SK-N-SH (cell line): ENCODE results near the gene FAM180B.

Source experiments
- CTCF ChIP-seq: fragments of 200-600 bp; sonication (generic); IDR thresholded peaks from 2 replicates; pipeline ENCODE4 v1.6.1; 2017; ENCODE audit warnings: antibody characterized with exemption, mild to moderate bottlenecking, moderate library complexity
- EP300 ChIP-seq, 2 experiments: IDR thresholded peaks; 2 replicates each; pipeline versions ENCODE4 v1.4.0 to v1.6.1; 2012; ENCODE audit warnings: borderline replicate concordance in 1 of 2, low read depth in 1 of 2, low read length in 1 of 2
- FOXM1 ChIP-seq: IDR thresholded peaks from 2 replicates; pipeline ENCODE4 v1.4.0; 2012; ENCODE audit warnings: low read depth, mild to moderate bottlenecking
- MAX ChIP-seq: IDR thresholded peaks from 2 replicates; pipeline ENCODE4 v1.4.0; 2012; ENCODE audit warnings: low read depth
- MXI1 ChIP-seq: IDR thresholded peaks from 2 replicates; pipeline ENCODE4 v1.6.1; 2012; ENCODE audit warnings: mild to moderate bottlenecking, low read depth, low read length, improper control_type of control experiment
- NFIC ChIP-seq: IDR thresholded peaks from 2 replicates; pipeline ENCODE4 v1.4.0; 2012; ENCODE audit warnings: borderline replicate concordance
- RCOR1 ChIP-seq: fragments of 150-350 bp; IDR thresholded peaks from 2 replicates; pipeline ENCODE4 v1.6.1; 2017; ENCODE audit warnings: antibody characterized with exemption, low read length
- REST ChIP-seq: IDR thresholded peaks from 2 replicates; pipeline ENCODE4 v1.6.1; 2012; ENCODE audit warnings: mild to moderate bottlenecking, low read depth, low read length, moderate library complexity
- TAF1 ChIP-seq: IDR thresholded peaks from 2 replicates; pipeline ENCODE4 v1.6.1; 2012; ENCODE audit warnings: low read depth, mild to moderate bottlenecking, low read length, moderate library complexity, borderline replicate concordance
- TEAD4 ChIP-seq: IDR thresholded peaks from 2 replicates; pipeline ENCODE4 v1.4.0; 2012; ENCODE audit warnings: mild to moderate bottlenecking, borderline replicate concordance; ENCODE audit not compliant: insufficient read depth

GRCh38 chr11:47564933-47565339 is 21.5 kb upstream of the FAM180B start:
- TF ChIP-seq MXI1 (no peak), TEAD4 (no peak), MAX (no peak), EP300 (IDR thresholded peaks at IDR 0.05; ENCODE audit: borderline replicate concordance in 1 of 2, low read depth in 1 of 2, low read length in 1 of 2) (no peak), CTCF (no peak), RCOR1 (no peak), FOXM1 (no peak), REST (no peak), TAF1 (no peak), NFIC (no peak)
